Limb (tissue), 2 donors: ENCODE measurements around the gene MYH10.

Experiments used
- DNase-seq, 2 donors: peaks; one replicate each; pipeline ENCODE4 v3.0.0-alpha.2; 2016; ENCODE audit errors: extremely low spot score in 2 of 2

MYH10 gene

DNA sequence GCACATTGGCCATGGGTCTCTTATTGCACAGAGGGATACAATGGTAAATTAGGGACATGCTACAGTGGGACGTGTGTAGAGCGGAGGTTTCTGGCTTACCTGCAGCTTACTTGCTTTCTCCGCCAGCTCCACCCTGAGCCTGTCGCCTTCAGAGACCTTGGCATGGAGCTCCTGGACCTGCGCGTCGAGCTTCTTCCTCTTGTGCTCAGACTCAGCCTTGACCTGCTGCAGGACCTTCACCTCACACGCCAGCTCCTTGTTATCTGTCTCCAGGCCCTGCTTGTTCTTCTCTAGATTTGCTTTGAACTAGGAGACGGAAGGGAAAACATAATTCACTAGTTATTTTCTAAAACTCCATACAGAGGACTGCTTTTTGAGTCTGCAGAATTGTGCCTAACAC, 131.4 kb downstream of the MYH10 start:
- DNase-seq, result no peak

- DNase-seq, result no peak
Observed at GRCh38 chr17:8496081-8496480, 134.4 kb downstream of the MYH10 start.

DNA sequence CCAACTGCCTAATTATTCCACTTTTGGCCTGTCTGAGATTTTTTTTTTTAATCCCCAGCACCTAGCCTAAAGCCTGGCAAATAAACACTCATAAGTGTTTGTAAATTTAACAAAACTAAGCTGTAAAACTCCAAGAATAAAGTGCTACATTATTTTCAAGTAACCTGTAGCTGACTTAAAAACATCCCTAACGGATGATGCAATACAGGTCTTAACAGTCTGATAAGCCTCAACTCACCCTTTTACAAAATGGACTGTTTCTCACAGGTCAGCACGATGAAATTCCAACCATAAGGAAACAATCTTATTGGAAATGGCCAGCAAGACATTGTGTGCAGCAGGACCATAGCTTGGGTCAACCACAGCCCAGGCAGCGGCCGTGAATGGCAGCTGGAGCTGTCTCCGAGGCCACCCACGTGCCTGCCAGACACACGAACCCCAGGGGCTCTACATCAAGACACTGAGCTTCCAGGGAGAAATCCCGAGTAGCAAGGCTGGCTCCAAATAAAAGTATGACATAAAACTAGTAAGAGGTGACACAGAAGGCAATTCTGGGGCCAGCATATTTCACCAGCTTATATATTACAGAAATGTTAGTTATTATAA, 135.9 kb downstream of the MYH10 start:
- DNase-seq, result no peak

- DNase-seq, result no peak
Observed at GRCh38 chr17:8494021-8494420, 136.5 kb downstream of the MYH10 start.

- no peak for DNase-seq
Observed at GRCh38 chr17:8492121-8492520, 138.4 kb downstream of the MYH10 start.

DNA sequence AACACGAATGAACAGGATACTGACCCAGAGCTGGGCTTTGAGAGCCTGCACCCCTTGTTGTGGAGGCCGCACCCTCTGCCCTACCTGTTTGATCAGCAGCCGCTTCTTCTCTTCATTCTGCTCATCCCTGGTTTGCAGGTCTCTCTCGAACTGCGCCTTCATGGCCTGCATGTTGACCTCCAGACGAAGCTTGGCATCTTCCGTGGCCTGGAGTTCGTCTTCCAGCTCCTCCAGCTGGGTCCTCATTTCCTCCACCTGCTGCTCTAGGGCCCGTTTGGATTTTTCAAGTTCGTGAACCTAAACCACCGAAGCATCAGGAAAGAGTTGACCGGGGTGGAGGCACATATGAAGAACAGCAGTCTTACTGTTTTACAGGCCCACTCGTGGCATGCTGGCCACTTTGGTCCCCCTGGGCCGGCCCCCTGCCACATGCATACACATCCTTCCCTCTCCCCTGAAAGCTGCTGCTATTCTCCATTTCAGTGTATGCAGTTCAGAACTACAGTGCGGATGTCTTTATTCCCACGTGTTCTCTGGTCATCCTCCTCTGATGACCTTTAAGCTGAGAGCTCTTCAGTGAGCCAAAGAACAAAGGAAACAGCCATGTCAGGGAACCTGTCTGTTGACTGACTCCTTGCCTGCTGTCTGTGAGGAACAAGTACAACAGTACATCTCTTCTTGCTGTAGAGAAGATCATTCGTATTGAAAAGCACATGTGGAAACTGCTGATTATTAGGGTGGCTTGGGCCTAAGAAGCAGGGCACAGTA, 140.1 kb downstream of the MYH10 start:
- DNase-seq, result no peak

DNA sequence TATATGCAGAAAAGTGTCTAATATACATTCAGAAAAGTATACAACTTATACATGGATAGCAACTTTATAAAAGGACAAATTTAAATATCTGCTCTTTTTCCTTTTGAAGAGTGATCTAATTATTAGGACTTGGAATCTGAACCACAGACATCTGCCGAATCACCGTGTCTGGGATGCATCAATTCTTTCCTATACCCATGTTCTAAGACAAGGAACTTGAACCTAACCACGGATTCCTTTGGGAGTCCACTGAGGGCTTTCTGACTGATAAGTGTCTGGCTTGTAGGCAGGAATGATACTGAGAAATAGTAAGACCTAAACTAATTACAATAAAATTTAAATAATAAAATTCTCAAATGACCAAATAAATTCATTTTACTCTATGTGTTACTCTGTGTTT, 140.7 kb downstream of the MYH10 start:
- DNase-seq, result no peak

DNA sequence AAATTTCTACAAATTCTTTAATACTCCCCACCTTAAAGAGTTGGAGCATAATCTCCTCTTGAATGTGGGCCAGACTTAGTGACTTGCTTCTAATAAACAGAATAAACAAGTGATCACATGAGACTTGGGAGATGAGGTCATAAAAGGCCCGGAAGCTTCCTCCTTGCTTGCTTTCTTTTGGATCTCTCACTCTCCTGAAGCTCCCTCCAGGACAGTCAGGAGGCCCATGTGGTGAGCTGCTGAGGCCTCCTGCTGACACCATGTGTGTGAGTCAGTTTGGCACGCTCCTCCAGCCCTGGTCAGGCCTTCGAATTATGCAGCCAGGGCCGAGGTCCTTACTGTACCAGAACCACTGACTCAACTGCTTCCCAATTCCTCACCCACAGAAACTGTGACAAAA, 141.6 kb downstream of the MYH10 start:
- DNase-seq, result no peak

GRCh38 chr17:8488491-8488890, 142.0 kb downstream of the MYH10 start:
- no peak for DNase-seq

- DNase-seq, result no peak
Observed at GRCh38 chr17:8487743-8488142, 142.8 kb downstream of the MYH10 start.

GRCh38 chr17:8487130-8487645, 143.3 kb downstream of the MYH10 start:
- no peak for DNase-seq

GRCh38 chr17:8485491-8485890, 145.0 kb downstream of the MYH10 start:
- no peak for DNase-seq

DNA sequence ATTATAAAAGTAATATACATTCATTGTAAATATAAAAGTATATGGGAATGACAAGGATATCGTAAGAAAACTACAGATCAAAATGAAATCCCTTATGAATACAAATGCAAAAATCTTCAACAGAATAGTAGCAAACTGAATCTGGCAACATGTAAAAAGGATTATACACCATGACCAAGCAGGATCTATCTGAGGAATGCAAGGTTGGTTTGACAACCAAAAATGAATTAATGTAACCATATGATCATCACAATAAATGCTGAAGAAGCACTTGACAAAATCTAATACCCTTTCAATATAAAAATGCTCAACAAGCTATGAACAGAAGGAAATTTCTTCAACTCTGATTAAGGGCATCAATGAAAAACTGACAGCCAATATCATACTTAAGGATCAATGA, 146.1 kb downstream of the MYH10 start:
- no peak for DNase-seq

DNA sequence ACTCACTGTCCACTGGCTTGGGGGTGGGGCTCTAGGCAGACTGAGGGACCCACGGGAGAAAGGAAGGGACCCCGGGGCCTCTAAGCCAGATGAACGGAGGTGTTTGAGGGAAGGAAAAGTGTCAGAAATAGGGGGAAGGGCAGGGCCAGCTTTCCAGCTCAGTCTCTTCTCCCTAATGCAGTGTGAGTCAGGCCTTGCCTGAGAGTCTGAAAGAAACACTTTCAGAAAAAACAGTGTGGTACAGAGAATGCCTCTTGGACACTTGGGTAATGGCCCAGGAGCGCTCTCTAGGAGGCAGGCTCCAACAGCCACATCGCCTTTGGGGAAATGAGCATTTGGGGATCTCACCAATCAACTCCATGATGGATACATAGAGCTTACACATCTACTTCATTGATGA, 148.0 kb downstream of the MYH10 start:
- no peak for DNase-seq

GRCh38 chr17:8481703-8482102, 148.8 kb downstream of the MYH10 start:
- DNase-seq, result no peak

DNA sequence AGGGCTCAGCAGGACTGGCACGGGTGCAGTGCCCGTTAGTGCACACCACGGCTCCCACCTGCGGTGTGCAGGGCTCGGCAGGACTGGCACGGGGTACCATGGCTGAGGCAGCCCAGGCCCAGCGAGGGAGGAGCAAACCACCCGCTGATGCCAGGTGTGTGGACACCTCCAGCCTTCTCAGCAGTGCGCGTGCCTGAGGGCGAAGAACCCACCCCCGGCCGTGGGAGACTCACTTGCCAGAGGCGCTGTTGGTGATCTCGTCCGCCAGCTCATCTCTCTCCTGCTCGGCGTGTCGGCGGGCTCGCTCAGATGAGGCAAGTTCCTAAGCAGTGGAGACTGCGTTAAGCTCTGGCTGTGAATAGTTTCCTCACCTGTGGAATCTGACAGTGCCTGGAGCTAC, 149.4 kb downstream of the MYH10 start:
- no peak for DNase-seq

GRCh38 chr17:8480011-8480976, 150.2 kb downstream of the MYH10 start:
- DNase-seq, result no peak

GRCh38 chr17:8479431-8479947, 151.0 kb downstream of the MYH10 start:
- DNase-seq, result no peak

GRCh38 chr17:8477715-8478441, 152.6 kb downstream of the MYH10 start:
- no peak for DNase-seq

GRCh38 chr17:8477171-8477570, 153.4 kb downstream of the MYH10 start:
- DNase-seq, result no peak

GRCh38 chr17:8476741-8477140, 153.8 kb downstream of the MYH10 start:
- no peak for DNase-seq
